H9 (cell line): ENCODE measurements around the gene SGCD. TPM values are rescaled to one million over a fixed set of nuclear protein-coding genes. Genes with fewer than 3 reads are reported as not detected.

Source experiments
- DNase-seq: peaks from one replicate; pipeline ENCODE4 v3.0.0-alpha.2; 2017
- H2AFZ ChIP-seq: one replicate; pipeline ENCODE4 v1.6.1; 2013; ENCODE audit warnings: mild to moderate bottlenecking, low read length, control low read depth, moderate library complexity
- H2AK5ac ChIP-seq: 2 replicates; pipeline ENCODE4 v1.6.1; 2013; ENCODE audit warnings: low read length, control low read depth, mixed read lengths; ENCODE audit not compliant: insufficient read length
- H2BK120ac ChIP-seq: one replicate; pipeline ENCODE4 v1.6.1; 2013; ENCODE audit warnings: low read depth, mild to moderate bottlenecking, low read length, control low read depth, inconsistent platforms; ENCODE audit not compliant: poor library complexity, severe bottlenecking
- H2BK12ac ChIP-seq: 2 replicates; pipeline ENCODE4 v1.6.1; 2013; ENCODE audit warnings: low read length, control low read depth, mixed read lengths, low read depth; ENCODE audit not compliant: insufficient read length
- H2BK15ac ChIP-seq: 2 replicates; pipeline ENCODE4 v1.6.1; 2013; ENCODE audit warnings: low read depth, low read length, control low read depth
- H2BK20ac ChIP-seq: one replicate; pipeline ENCODE4 v1.6.1; 2013; ENCODE audit warnings: low read depth, mild to moderate bottlenecking, low read length, control low read depth, inconsistent platforms; ENCODE audit not compliant: poor library complexity, severe bottlenecking
- H2BK5ac ChIP-seq: 2 replicates; pipeline ENCODE4 v1.6.1; 2013; ENCODE audit warnings: low read length, control low read depth, mixed read lengths; ENCODE audit not compliant: insufficient read length
- H3K14ac ChIP-seq: 2 replicates; pipeline ENCODE4 v1.6.1; 2013; ENCODE audit warnings: low read length, control low read depth; ENCODE audit not compliant: insufficient read depth
- H3K18ac ChIP-seq: 2 replicates; pipeline ENCODE4 v1.6.1; 2013; ENCODE audit warnings: low read depth, mild to moderate bottlenecking, mixed read lengths, low read length, control low read depth; ENCODE audit not compliant: insufficient read length
- H3K23ac ChIP-seq: 2 replicates; pipeline ENCODE4 v1.6.1; 2013; ENCODE audit warnings: low read length, control low read depth, mixed read lengths, low read depth; ENCODE audit not compliant: insufficient read length
- H3K23me2 ChIP-seq: 2 replicates; pipeline ENCODE4 v1.6.1; 2013; ENCODE audit warnings: low read depth, mild to moderate bottlenecking, mixed read lengths, low read length, control low read depth; ENCODE audit not compliant: insufficient read length, poor library complexity, severe bottlenecking
- H3K27ac ChIP-seq: 2 replicates; pipeline ENCODE4 v1.5.1; 2013; ENCODE audit warnings: low read length, control low read depth, mixed read lengths, low read depth; ENCODE audit not compliant: insufficient read length
- H3K27me3 ChIP-seq: 2 replicates; pipeline ENCODE4 v1.6.1; 2013; ENCODE audit warnings: low read length, control low read depth, inconsistent platforms; ENCODE audit not compliant: insufficient read depth
- H3K4ac ChIP-seq: 2 replicates; pipeline ENCODE4 v1.6.1; 2013; ENCODE audit warnings: low read depth, mild to moderate bottlenecking, control low read depth, inconsistent platforms, low read length, moderate library complexity
- H3K4me1 ChIP-seq: 2 replicates; pipeline ENCODE4 v1.6.1; 2013; ENCODE audit warnings: low read length, control low read depth, inconsistent platforms; ENCODE audit not compliant: insufficient read depth
- H3K4me2 ChIP-seq: 2 replicates; pipeline ENCODE4 v1.6.1; 2013; ENCODE audit warnings: low read length, control low read depth, mixed read lengths; ENCODE audit not compliant: insufficient read length, insufficient read depth
- H3K56ac ChIP-seq: 2 replicates; pipeline ENCODE4 v1.6.1; 2013; ENCODE audit warnings: low read depth, mild to moderate bottlenecking, mixed read lengths, low read length, control low read depth; ENCODE audit not compliant: insufficient read length
- H3K79me1 ChIP-seq: 2 replicates; pipeline ENCODE4 v1.6.1; 2013; ENCODE audit warnings: low read depth, mild to moderate bottlenecking, moderate library complexity, low read length, control low read depth, inconsistent platforms; ENCODE audit not compliant: insufficient read depth, poor library complexity, severe bottlenecking
- H3K79me2 ChIP-seq: 2 replicates; pipeline ENCODE4 v1.6.1; 2013; ENCODE audit warnings: low read length, control low read depth, inconsistent platforms; ENCODE audit not compliant: insufficient read depth
- H3K9ac ChIP-seq: 2 replicates; pipeline ENCODE4 v1.6.1; 2013; ENCODE audit warnings: low read length, control low read depth, mixed read lengths; ENCODE audit not compliant: insufficient read length; ENCODE audit errors: extremely low read depth
- H3K9me3 ChIP-seq: one replicate; pipeline ENCODE4 v1.6.1; 2013; ENCODE audit warnings: low read depth, low read length, inconsistent platforms; ENCODE audit not compliant: control insufficient read depth
- H3T11ph ChIP-seq: one replicate; pipeline ENCODE4 v1.6.1; 2013; ENCODE audit warnings: mild to moderate bottlenecking, low read length, control low read depth, inconsistent platforms
- H4K20me1 ChIP-seq: one replicate; pipeline ENCODE4 v1.6.1; 2013; ENCODE audit not compliant: control insufficient read depth, insufficient read length, insufficient read depth
- H4K5ac ChIP-seq: 2 replicates; pipeline ENCODE4 v1.6.1; 2013; ENCODE audit warnings: low read depth, mild to moderate bottlenecking, mixed read lengths, low read length, control low read depth; ENCODE audit not compliant: insufficient read length
- H4K8ac ChIP-seq: replicated peaks from 2 replicates; pipeline ENCODE4 v1.6.1; 2013; ENCODE audit warnings: low read length, control low read depth, mixed read lengths, low read depth; ENCODE audit not compliant: insufficient read length
- H4K91ac ChIP-seq: 2 replicates; pipeline ENCODE4 v1.6.1; 2013; ENCODE audit warnings: low read depth, mild to moderate bottlenecking, moderate library complexity, mixed read lengths, low read length, control low read depth; ENCODE audit not compliant: insufficient read length
- H3K27ac Mint-ChIP-seq, 3 experiments: 2 replicates in 2 of 3; 3 replicates in 1 of 3; pipeline ENCODE4 v1.8.0; 2020 to 2021; ENCODE audit warnings: mixed read lengths in 3 of 3, mild to moderate bottlenecking in 1 of 3, moderate library complexity in 1 of 3
- H3K27me3 Mint-ChIP-seq: 2 replicates; pipeline ENCODE4 v1.8.0; 2021; ENCODE audit warnings: low read depth, mild to moderate bottlenecking, moderate library complexity, mixed read lengths
- H3K36me3 Mint-ChIP-seq, 3 experiments: 2 replicates in 2 of 3; 3 replicates in 1 of 3; pipeline ENCODE4 v1.8.0; 2020 to 2021; ENCODE audit warnings: low read depth in 3 of 3, mixed read lengths in 3 of 3; ENCODE audit not compliant: insufficient read depth in 1 of 3
- H3K4me1 Mint-ChIP-seq, 2 experiments: 2 replicates each; pipeline ENCODE4 v1.8.0; 2020; ENCODE audit warnings: mixed read lengths in 2 of 2
- H3K4me3 Mint-ChIP-seq, 2 experiments: 2 replicates in 1 of 2; 3 replicates in 1 of 2; pipeline ENCODE4 v1.8.0; 2020 to 2021; ENCODE audit warnings: mild to moderate bottlenecking in 2 of 2, mixed read lengths in 2 of 2, moderate library complexity in 1 of 2
- H3K9me3 Mint-ChIP-seq, 2 experiments: 2 replicates in 1 of 2; 3 replicates in 1 of 2; pipeline ENCODE4 v1.8.0; 2020; ENCODE audit warnings: mild to moderate bottlenecking in 2 of 2, mixed read lengths in 2 of 2, moderate library complexity in 1 of 2
- WGBS: extraction: QIAGEN DNeasy Blood & Tissue Kit; methylation state at CpG from one replicate; pipeline ENCODE4 v1.1.7; 2013; ENCODE audit warnings: missing lambda C conversion rate, low lambda C conversion rate, mixed read lengths; ENCODE audit not compliant: insufficient read length; ENCODE audit errors: extremely low coverage; 5-methylcytosine and 5-hydroxymethylcytosine counted together
- total RNA-seq: library from RNA; stranded (reverse); gene quantifications from 2 replicates; pipeline ENCODE4 v1.2.1, GENCODE V29; 2021
- TF ChIP-seq, protein P1 (sequence below): fragments of 200-600 bp; sonication (generic); conservative IDR thresholded peaks from 3 replicates; pipeline ENCODE4 v1.8.0; 2021; ENCODE audit warnings: antibody characterized with exemption, mild to moderate bottlenecking

Gene SGCD
- total RNA-seq, 1 experiment from 2014 or later: 0.11 TPM

DNA sequence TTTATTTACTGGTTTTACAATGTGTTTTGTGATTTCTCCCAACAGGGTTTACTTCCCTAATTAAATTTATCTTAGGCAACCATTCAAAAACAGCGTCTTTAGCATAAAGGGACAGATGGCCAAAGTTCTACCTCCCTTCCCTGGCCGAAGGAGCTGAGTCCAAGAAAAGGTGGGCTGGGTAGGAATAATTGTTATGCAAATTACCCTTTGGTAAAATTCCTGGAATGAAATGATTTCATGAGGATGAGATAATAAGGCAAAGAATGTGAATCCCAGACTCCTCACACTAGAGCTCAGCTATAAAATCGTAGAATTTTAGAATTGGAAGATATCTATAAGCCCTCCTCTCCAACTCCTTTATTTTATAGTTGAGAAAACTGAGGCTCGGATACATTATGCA is 119.6 kb downstream of the SGCD start:
- no peaks in the 10 kb centered on the region for H3K9me3 Mint-ChIP-seq
- no CpG with 5 or more reads among the region's 4 CpGs for WGBS
- H2BK12ac ChIP-seq: no peak overlapping the region

More for the DNA sequence above, 119.6 kb downstream of the SGCD start:
- Histone ChIP-seq H4K20me1 (no peaks in the 10 kb centered on the region), H3K56ac (no peak overlapping the region), H3K18ac (no peak overlapping the region), H2BK120ac (no peak overlapping the region), H3K14ac (no peak overlapping the region), H4K8ac (no peak overlapping the region), H2AK5ac (no peak overlapping the region), H3T11ph (no peak overlapping the region), H2BK5ac (no peak overlapping the region), H3K27me3 (no peaks in the 10 kb centered on the region), H3K79me1 (no peaks in the 10 kb centered on the region), H3K9me3 (no peaks in the 10 kb centered on the region), H3K23ac (no peak overlapping the region), H3K79me2 (no peaks in the 10 kb centered on the region), H4K5ac (no peak overlapping the region), H3K23me2 (no peaks in the 10 kb centered on the region), H2BK15ac (no peak overlapping the region), H3K27ac (no peak overlapping the region), H2BK20ac (no peak overlapping the region), H2AFZ (no peak overlapping the region), H3K4ac (no peak overlapping the region), H4K91ac (no peak overlapping the region), H3K9ac (no peak overlapping the region), H3K4me2 (no peak overlapping the region), H3K4me1 (peaks cover 11% of the 10 kb centered on the region; the same call in 1 of the 2 replicates)
- TF ChIP-seq, protein P1, sequence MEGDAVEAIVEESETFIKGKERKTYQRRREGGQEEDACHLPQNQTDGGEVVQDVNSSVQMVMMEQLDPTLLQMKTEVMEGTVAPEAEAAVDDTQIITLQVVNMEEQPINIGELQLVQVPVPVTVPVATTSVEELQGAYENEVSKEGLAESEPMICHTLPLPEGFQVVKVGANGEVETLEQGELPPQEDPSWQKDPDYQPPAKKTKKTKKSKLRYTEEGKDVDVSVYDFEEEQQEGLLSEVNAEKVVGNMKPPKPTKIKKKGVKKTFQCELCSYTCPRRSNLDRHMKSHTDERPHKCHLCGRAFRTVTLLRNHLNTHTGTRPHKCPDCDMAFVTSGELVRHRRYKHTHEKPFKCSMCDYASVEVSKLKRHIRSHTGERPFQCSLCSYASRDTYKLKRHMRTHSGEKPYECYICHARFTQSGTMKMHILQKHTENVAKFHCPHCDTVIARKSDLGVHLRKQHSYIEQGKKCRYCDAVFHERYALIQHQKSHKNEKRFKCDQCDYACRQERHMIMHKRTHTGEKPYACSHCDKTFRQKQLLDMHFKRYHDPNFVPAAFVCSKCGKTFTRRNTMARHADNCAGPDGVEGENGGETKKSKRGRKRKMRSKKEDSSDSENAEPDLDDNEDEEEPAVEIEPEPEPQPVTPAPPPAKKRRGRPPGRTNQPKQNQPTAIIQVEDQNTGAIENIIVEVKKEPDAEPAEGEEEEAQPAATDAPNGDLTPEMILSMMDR: no peak
- no peak for DNase-seq
- H3K4me3 Mint-ChIP-seq: no peak overlapping the region
- H3K27me3 Mint-ChIP-seq: no peaks in the 10 kb centered on the region
- H3K27ac Mint-ChIP-seq: no peak overlapping the region; a peak in 1 of 7 replicates
- H3K4me1 Mint-ChIP-seq: peaks cover 51% of the 10 kb centered on the region in 2 experiments
- H3K36me3 Mint-ChIP-seq: no peaks in the 10 kb centered on the region
